HG03558 (cell line): Measurements from ENCODE around the gene NFAT5.
"Not testable (repeated sequence)": the region's sequence is repeated elsewhere in the genome, so short reads cannot be mapped to it uniquely, and the experiment has no call there.

ENCODE experiments used
- ATAC-seq: cut with Tn5 transposase; IDR thresholded peaks from one replicate; pipeline ENCODE4 v1.9.1; 2021; ENCODE audit warnings: moderate number of reproducible peaks; ENCODE audit not compliant: unreplicated experiment; ENCODE audit errors: extremely low read depth

NFAT5 gene

GRCh38 chr16:69554495-69554894 lies 11.3 kb upstream of the NFAT5 start:
- ATAC-seq: no peak

GRCh38 chr16:69555437-69555836 lies 10.3 kb upstream of the NFAT5 start:
- no peak for ATAC-seq

- no peak for ATAC-seq
Observed at GRCh38 chr16:69555867-69556266, 9.9 kb upstream of the NFAT5 start.

- no peak for ATAC-seq
Observed at GRCh38 chr16:69559164-69559563, 6.6 kb upstream of the NFAT5 start.

GRCh38 chr16:69561367-69561766 lies 4.4 kb upstream of the NFAT5 start:
- ATAC-seq: not testable (repeated sequence)

GRCh38 chr16:69561901-69562300 lies 3.9 kb upstream of the NFAT5 start:
- no peak for ATAC-seq

GRCh38 chr16:69562813-69563212 lies 3.0 kb upstream of the NFAT5 start:
- no peak for ATAC-seq

- peak; percentile 42 for ATAC-seq
Observed at GRCh38 chr16:69563605-69564580, 1.9 kb upstream of the NFAT5 start.

GRCh38 chr16:69564845-69565670 lies 708 bp upstream of the NFAT5 start:
- no peak for ATAC-seq

GRCh38 chr16:69566240-69566980 lies 644 bp downstream of the NFAT5 start:
- no peak for ATAC-seq

GRCh38 chr16:69566981-69567680 lies 1.4 kb downstream of the NFAT5 start:
- ATAC-seq: no peak

- no peak for ATAC-seq
Observed at GRCh38 chr16:69568676-69569075, 2.9 kb downstream of the NFAT5 start.

GRCh38 chr16:69578771-69579170 lies 13.0 kb downstream of the NFAT5 start:
- ATAC-seq: not testable (repeated sequence)

GRCh38 chr16:69579783-69580481 lies 14.2 kb downstream of the NFAT5 start:
- no peak for ATAC-seq

- no peak for ATAC-seq
Observed at GRCh38 chr16:69581297-69581696, 15.5 kb downstream of the NFAT5 start.

GRCh38 chr16:69584493-69584892 lies 18.7 kb downstream of the NFAT5 start:
- not testable (repeated sequence) for ATAC-seq

GRCh38 chr16:69589434-69590269 lies 23.9 kb downstream of the NFAT5 start:
- no peak for ATAC-seq

- no peak for ATAC-seq
Observed at GRCh38 chr16:69590590-69590989, 24.8 kb downstream of the NFAT5 start.
